ENCODE data around the gene VPS51.

Gene VPS51

DNA sequence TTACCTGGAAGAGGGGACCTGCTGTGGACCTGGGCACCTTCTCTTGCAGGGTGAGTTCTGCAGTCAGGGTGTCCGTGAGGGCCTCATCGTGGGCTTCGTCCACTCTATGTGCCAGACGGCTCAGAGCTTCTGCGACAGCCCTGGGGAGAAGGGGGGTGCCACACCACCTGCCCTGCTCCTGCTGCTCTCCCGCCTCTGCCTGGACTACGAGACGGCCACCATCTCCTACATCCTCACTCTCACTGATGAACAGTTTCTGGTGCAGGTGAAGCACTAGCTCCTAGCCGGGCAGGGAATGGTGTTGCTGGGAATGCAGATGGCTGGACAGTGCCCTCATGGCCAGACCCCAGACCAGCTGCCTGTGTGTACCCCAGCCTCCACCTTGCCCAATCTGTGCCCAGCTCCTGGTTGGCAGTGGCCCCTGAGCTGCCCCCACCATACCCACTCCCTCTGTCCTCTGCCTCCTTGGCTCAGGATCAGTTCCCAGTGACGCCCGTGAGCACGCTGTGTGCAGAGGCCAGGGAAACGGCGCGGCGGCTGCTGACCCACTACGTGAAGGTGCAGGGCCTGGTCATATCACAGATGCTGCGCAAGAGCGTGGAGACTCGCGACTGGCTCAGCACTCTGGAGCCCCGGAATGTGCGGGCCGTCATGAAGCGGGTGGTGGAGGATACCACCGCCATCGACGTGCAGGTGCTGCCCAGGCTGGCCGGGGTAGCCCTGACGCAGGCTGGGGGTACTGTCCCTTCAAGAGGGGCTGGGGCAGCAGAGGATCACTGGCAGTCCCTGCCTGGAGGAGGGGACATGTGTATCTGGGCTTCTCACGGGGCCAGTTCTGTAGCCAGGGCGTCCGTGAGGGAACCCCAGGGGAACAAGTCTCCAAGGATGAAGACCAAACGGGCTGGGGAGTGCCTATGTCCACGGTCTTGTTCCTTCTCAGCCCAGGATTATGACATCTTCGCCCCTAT lies 13.5 kb downstream of the VPS51 start:
- Histone ChIP-seq H3K9me3 (ENCODE audit: insufficient read depth, low read depth, low read length) (no peaks in the 10 kb centered on the region), H3K27me3 (ENCODE audit: insufficient read depth, low read length) (no peaks in the 10 kb centered on the region), H3K4me3 (ENCODE audit: low read length) (no peak overlapping the region), H3K4me1 (ENCODE audit: insufficient read depth, low read length) (peaks cover 5% of the 10 kb centered on the region; the same call in 1 of the 2 replicates), H3K9ac (ENCODE audit: low read depth, low read length) (no peak overlapping the region), H3K27ac (ENCODE audit: low read length) (no peak overlapping the region), H3K36me3 (ENCODE audit: insufficient read depth, low read depth, low read length) (peaks cover 14% of the 10 kb centered on the region)

DNA sequence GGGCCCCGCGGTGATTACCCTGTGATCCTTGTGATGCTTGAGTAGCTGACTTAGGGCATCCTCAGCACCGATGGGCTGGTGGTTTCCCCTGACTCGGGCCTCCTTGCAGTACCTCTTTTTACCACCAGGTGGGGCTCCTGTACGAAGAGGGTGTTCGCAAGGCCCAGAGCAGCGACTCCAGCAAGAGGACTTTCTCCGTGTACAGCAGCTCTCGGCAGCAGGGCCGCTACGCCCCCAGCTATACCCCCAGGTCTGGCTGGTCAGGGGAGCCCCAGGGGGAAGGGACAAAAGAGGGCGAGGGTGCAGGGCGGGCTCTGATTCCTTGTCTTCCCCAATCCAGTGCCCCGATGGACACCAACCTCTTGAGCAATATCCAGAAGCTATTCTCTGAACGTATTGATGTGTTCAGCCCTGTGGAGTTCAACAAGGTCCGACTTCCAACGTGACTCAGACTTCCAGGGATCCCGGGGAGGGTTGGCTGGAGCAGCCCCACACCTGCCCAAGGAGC lies 14.4 kb downstream of the VPS51 start:
- Histone ChIP-seq H3K27me3 (ENCODE audit: insufficient read depth, low read length) (no peaks in the 10 kb centered on the region), H3K4me1 (ENCODE audit: insufficient read depth, low read length) (peaks cover 5% of the 10 kb centered on the region; the same call in 1 of the 2 replicates), H3K36me3 (ENCODE audit: insufficient read depth, low read depth, low read length) (peaks cover 14% of the 10 kb centered on the region), H3K9ac (ENCODE audit: low read depth, low read length) (no peak overlapping the region), H3K27ac (ENCODE audit: low read length) (no peak overlapping the region), H3K9me3 (ENCODE audit: insufficient read depth, low read depth, low read length) (no peaks in the 10 kb centered on the region), H3K4me3 (ENCODE audit: low read length) (no peak overlapping the region)

DNA sequence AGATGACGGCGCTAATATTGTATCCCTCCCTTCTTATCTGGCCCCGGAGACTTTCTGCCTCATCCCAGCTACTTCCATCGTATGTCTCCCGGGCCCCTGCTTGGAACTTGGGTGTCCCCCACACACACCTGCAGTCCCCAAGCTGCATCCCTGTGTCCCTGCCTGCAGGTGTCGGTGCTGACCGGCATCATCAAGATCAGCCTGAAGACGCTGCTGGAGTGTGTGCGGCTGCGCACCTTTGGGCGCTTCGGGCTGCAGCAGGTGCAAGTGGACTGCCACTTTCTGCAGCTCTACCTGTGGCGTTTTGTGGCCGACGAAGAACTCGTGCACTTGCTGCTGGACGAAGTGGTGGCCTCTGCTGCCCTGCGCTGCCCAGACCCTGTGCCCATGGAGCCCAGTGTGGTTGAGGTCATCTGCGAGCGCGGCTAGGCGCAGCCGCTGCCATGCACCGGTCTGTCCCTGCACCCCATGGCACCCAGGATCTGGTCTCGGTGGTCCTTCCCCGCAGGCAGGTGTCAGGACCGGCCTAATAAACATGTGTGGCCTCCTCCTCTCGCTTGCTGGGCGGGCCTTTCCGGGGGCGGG lies 15.2 kb downstream of the VPS51 start:
- Histone ChIP-seq H3K9ac (ENCODE audit: low read depth, low read length) (no peak overlapping the region), H3K27me3 (ENCODE audit: insufficient read depth, low read length) (no peaks in the 10 kb centered on the region), H3K4me3 (ENCODE audit: low read length) (peak overlapping the region; percentile 41; the same call in 1 of the 2 replicates), H3K4me1 (ENCODE audit: insufficient read depth, low read length) (peaks cover 5% of the 10 kb centered on the region; the same call in 1 of the 2 replicates), H3K27ac (ENCODE audit: low read length) (no peak overlapping the region), H3K36me3 (ENCODE audit: insufficient read depth, low read depth, low read length) (peaks cover 21% of the 10 kb centered on the region), H3K9me3 (ENCODE audit: insufficient read depth, low read depth, low read length) (no peaks in the 10 kb centered on the region)

DNA sequence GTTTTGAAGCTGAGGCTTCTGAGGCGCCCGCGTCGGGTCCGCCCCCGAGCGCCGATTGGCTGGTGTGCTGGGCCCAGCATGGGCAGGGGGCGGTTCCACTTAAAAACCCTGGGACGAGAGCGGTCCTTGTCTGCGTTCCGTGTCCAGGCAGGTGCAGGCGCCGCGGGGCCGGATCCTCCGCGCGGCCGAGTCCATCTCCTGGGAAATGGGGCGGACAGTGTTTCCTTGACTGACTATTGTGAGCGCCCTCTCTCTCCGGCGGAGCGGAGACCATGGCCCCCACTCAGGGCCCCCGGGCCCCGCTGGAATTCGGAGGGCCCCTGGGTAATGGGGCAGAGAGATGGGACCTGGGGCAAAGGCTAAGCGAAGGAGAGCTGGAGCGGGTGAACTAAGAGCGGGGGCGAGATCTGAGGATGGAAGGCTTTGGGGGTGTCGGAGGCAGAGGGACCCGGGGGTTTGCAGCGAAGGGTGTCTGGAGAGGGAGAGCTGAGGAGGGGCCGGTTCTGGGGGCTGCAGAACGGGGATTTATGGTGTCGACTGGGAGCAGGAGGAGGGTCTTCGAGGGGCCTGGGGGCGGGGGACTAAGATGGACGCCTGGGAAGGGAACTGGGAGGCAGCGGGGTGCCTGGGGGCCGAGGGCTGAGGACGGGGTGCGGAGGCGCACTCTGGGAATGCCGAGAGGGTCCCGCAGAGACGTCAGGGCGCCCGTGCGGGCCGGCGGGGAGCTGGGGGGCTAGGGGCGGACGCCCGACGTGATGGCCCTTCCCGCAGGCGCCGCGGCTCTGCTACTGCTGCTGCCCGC lies 15.9 kb downstream of the VPS51 start, which contains the start of gene TM7SF2:
TM7SF2 (plus strand) TSS at position 129 of the 802 bp plus-strand sequence; CDS start at position 273, 144 bp downstream.
- H3K4me1 ChIP-seq (ENCODE audit: insufficient read depth, low read length) = peaks cover 5% of the 10 kb centered on the region; the same call in 1 of the 2 replicates
- no peaks in the 10 kb centered on the region for H3K9me3 ChIP-seq (ENCODE audit: insufficient read depth, low read depth, low read length)
- no peaks in the 10 kb centered on the region for H3K27me3 ChIP-seq (ENCODE audit: insufficient read depth, low read length)
- peak within 1 kb of the TSS; percentile 33 for H3K27ac ChIP-seq (ENCODE audit: low read length)
- H3K9ac ChIP-seq (ENCODE audit: low read depth, low read length) = peak within 1 kb of the TSS; percentile 95; the same call in 1 of the 2 replicates
- peak within 1 kb of the TSS; percentile 93 for H3K4me3 ChIP-seq (ENCODE audit: low read length)
- peaks cover 21% of the 10 kb centered on the region for H3K36me3 ChIP-seq (ENCODE audit: insufficient read depth, low read depth, low read length)

DNA sequence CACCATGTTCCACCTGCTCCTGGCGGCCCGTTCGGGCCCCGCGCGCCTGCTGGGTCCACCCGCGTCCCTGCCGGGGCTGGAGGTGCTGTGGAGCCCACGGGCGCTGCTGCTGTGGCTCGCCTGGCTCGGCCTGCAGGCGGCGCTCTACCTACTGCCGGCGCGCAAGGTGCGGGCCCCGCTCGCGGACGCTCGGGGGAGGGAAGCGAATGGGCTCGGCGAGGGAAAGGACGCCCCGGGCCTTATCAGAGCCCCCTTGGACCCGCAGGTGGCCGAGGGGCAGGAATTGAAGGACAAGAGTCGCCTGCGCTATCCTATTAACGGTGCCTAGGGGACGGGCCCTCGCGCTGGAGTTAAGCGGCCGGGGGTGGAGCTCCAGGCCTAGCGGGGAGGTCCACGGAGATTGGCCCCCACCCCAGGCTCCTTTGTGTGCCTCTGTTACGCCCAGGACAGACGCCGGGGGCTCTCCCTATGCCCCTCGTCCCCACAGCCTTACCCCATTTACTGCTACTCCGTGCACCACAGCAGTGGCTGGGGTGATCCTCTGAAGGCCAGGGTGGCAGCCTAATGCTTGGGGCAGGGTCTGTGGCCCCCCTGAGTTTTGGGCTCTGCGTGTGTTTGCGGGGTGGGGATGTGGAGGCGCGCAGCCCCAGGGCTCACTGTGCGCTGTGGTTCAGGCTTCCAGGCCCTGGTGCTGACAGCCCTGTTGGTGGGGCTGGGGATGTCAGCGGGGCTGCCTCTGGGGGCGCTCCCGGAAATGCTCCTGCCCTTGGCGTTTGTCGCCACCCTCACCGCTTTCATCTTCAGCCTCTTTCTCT lies 16.7 kb downstream of the VPS51 start:
- Histone ChIP-seq H3K4me3 (ENCODE audit: low read length) (peak overlapping the region; percentile 93), H3K27me3 (ENCODE audit: insufficient read depth, low read length) (no peaks in the 10 kb centered on the region), H3K4me1 (ENCODE audit: insufficient read depth, low read length) (peaks cover 5% of the 10 kb centered on the region; the same call in 1 of the 2 replicates), H3K36me3 (ENCODE audit: insufficient read depth, low read depth, low read length) (peaks cover 19% of the 10 kb centered on the region), H3K9ac (ENCODE audit: low read depth, low read length) (peak overlapping the region; percentile 95), H3K27ac (ENCODE audit: low read length) (no peak overlapping the region), H3K9me3 (ENCODE audit: insufficient read depth, low read depth, low read length) (no peaks in the 10 kb centered on the region)

DNA sequence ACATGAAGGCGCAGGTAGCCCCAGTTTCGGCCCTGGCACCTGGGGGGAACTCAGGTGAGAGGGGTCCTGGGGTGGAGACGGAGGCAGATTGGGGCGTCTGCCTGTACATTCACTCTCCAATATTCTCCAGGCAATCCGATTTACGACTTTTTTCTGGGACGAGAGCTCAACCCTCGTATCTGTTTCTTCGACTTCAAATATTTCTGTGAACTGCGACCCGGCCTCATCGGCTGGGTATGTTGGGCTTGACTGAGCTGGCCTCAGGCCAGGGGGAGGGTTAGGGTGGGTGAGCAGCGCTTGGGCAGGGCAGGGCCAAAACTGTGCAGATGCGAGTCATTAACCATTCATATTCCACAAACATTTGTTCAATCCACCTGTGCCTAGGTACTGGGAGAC lies 17.3 kb downstream of the VPS51 start:
- Histone ChIP-seq H3K4me3 (ENCODE audit: low read length) (peak overlapping the region; percentile 93), H3K9me3 (ENCODE audit: insufficient read depth, low read depth, low read length) (no peaks in the 10 kb centered on the region), H3K27ac (ENCODE audit: low read length) (no peak overlapping the region), H3K4me1 (ENCODE audit: insufficient read depth, low read length) (peaks cover 5% of the 10 kb centered on the region; the same call in 1 of the 2 replicates), H3K9ac (ENCODE audit: low read depth, low read length) (peak overlapping the region; percentile 95; the same call in 1 of the 2 replicates), H3K36me3 (ENCODE audit: insufficient read depth, low read depth, low read length) (peaks cover 21% of the 10 kb centered on the region), H3K27me3 (ENCODE audit: insufficient read depth, low read length) (no peaks in the 10 kb centered on the region)

DNA sequence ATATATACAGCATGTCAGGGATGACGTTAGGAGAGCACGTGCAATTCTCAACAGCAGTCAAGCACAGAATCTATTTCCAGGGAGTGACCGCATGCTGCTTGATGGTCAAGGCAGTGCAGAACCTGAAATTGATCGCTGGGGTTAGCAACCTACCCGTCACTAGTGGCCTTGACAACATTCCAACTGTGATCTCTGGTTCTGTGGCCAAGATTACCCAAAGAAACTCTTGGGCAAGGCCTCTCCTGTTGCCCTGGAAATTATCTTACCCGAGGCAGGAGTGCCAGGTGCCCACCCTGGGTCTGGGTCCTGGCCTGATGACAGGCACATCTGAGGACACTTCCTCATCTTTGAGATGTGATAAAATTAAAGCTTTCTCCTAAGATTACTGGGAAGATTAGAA lies 17.8 kb downstream of the VPS51 start:
- Histone ChIP-seq H3K9ac (ENCODE audit: low read depth, low read length) (peak overlapping the region; percentile 95; the same call in 1 of the 2 replicates), H3K4me3 (ENCODE audit: low read length) (no peak overlapping the region), H3K9me3 (ENCODE audit: insufficient read depth, low read depth, low read length) (no peaks in the 10 kb centered on the region), H3K27me3 (ENCODE audit: insufficient read depth, low read length) (no peaks in the 10 kb centered on the region), H3K27ac (ENCODE audit: low read length) (no peak overlapping the region), H3K4me1 (ENCODE audit: insufficient read depth, low read length) (peaks cover 5% of the 10 kb centered on the region; the same call in 1 of the 2 replicates), H3K36me3 (ENCODE audit: insufficient read depth, low read depth, low read length) (peaks cover 22% of the 10 kb centered on the region)

DNA sequence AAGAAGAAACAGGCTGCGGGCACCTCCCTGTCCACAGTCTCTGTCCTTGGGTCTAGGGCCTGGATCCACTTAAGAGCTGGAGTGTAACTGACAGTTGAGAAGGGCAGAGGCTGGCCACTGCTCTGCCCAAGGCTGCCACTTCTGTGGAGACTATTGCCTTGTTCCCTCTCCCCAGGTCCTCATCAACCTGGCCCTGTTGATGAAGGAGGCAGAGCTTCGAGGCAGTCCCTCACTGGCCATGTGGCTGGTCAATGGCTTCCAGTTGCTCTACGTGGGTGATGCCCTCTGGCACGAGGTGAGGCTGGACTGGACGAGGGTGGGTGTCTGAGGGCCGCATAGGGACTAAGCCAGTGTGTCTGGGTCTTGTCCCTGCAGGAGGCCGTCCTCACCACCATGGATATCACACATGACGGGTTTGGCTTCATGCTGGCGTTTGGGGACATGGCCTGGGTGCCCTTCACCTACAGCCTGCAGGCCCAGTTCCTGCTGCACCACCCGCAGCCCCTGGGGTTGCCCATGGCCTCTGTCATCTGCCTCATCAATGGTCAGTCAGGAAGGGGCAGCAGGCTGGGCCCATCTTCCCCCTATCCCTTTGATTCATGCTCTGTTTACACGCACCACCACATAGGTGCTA lies 18.6 kb downstream of the VPS51 start:
- Histone ChIP-seq H3K9ac (ENCODE audit: low read depth, low read length) (no peak overlapping the region), H3K27ac (ENCODE audit: low read length) (no peak overlapping the region), H3K36me3 (ENCODE audit: insufficient read depth, low read depth, low read length) (peaks cover 24% of the 10 kb centered on the region)

DNA sequence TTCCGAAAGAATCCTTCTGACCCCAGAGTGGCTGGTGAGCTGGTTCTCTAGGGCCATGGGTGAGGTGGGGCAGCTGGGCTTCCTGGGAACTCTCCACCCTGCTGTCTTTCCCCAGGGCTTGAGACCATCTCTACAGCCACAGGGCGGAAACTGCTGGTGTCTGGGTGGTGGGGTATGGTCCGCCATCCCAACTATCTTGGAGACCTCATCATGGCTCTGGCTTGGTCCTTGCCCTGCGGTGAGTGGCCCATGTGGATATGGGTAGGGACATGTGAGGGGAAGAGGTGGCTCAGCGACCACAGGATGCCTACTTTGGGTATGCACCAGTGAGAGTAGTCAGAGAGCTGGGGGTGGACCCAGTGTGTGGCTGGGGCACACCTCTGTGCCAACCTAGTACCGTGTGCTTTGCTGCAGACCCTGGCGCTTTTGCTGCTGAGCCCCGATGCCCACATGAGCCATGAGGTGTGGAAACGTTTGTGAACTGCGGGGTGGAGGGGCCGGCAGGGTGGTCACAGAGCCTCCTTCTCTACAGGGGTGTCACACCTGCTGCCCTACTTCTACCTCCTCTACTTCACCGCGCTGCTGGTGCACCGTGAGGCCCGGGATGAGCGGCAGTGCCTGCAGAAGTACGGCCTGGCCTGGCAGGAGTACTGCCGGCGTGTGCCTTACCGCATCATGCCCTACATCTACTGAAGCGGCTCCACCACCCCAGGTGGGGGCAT lies 19.5 kb downstream of the VPS51 start:
- Histone ChIP-seq H3K9me3 (ENCODE audit: insufficient read depth, low read depth, low read length) (no peaks in the 10 kb centered on the region), H3K4me3 (ENCODE audit: low read length) (no peak overlapping the region), H3K27ac (ENCODE audit: low read length) (no peak overlapping the region), H3K27me3 (ENCODE audit: insufficient read depth, low read length) (no peaks in the 10 kb centered on the region), H3K4me1 (ENCODE audit: insufficient read depth, low read length) (peaks cover 5% of the 10 kb centered on the region; the same call in 1 of the 2 replicates), H3K36me3 (ENCODE audit: insufficient read depth, low read depth, low read length) (peaks cover 33% of the 10 kb centered on the region), H3K9ac (ENCODE audit: low read depth, low read length) (no peak overlapping the region)

More for the DNA sequence above, 18.6 kb downstream of the VPS51 start:
- Histone ChIP-seq H3K4me1 (ENCODE audit: insufficient read depth, low read length) (peaks cover 5% of the 10 kb centered on the region; the same call in 1 of the 2 replicates), H3K4me3 (ENCODE audit: low read length) (no peak overlapping the region), H3K9me3 (ENCODE audit: insufficient read depth, low read depth, low read length) (no peaks in the 10 kb centered on the region), H3K27me3 (ENCODE audit: insufficient read depth, low read length) (no peaks in the 10 kb centered on the region)

Measured in iPS-20b (cell line).